K562 (cell line): Measurements from ENCODE around the gene KCTD11.

ENCODE experiments used
- ADNP ChIP-seq: fragments of 200-800 bp; sonication (Bioruptor generic); IDR thresholded peaks from 2 replicates; pipeline ENCODE4 v1.6.1; 2016; ENCODE audit warnings: missing genetic modification characterization, missing compliant biosample characterization
- ELF1 ChIP-seq: fragments of 200-800 bp; sonication (Bioruptor generic); IDR thresholded peaks from 2 replicates; pipeline ENCODE4 v1.6.1; 2016; ENCODE audit warnings: missing genetic modification characterization, missing compliant biosample characterization
- FOXO4 ChIP-seq: fragments of 450-650 bp; formaldehyde crosslinking; IDR thresholded peaks from 2 replicates; pipeline ENCODE4 v1.4.0; 2020; ENCODE audit warnings: mild to moderate bottlenecking, moderate library complexity
- ZNF354B ChIP-seq: fragments of 250-450 bp; sonication (Bioruptor Pico); IDR thresholded peaks from 2 replicates; pipeline ENCODE4 v1.4.0; 2020
- TF ChIP-seq, protein P1 (sequence below): fragments of 250-450 bp; sonication (Bioruptor Pico); IDR thresholded peaks from 2 replicates; pipeline ENCODE4 v1.5.1; 2021; ENCODE audit warnings: mild to moderate bottlenecking

DNA sequence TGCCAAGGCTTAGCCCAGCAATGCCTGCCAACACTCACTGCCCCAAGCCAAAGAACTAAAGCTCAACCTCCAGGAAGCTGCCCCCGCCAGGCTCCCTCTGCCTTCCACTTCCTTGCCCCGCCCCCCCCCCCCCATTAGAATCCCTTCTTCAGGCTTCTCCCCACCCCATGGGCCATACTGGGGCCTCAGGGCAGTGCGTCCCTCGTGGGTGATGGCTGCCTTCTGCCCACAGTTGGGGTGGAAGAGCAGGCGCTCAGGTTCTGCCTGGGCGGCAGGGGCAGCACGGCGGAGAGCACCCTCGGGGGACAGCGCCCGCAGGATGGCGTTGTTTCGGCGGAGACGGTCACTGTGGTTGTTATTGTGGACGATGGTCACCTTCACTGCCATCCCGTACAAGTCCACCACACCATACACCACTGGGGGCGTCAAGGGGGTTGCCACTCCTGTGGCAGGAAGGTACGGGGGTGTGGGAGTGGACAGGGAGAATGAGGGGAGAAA is 26.9 kb upstream of the KCTD11 start:
- TF ChIP-seq FOXO4 (CRISPR knock-in tag), result no peak
- TF ChIP-seq ELF1 (tag), result no peak
- TF ChIP-seq ZNF354B, result no peak
- TF ChIP-seq, protein P1, sequence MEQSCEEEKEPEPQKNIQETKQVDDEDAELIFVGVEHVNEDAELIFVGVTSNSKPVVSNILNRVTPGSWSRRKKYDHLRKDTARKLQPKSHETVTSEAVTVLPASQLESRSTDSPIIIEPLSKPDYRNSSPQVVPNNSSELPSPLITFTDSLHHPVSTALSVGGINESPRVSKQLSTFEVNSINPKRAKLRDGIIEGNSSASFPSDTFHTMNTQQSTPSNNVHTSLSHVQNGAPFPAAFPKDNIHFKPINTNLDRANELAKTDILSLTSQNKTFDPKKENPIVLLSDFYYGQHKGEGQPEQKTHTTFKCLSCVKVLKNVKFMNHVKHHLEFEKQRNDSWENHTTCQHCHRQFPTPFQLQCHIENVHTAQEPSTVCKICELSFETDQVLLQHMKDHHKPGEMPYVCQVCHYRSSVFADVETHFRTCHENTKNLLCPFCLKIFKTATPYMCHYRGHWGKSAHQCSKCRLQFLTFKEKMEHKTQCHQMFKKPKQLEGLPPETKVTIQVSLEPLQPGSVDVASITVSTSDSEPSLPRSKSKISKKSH (CRISPR knock-in tag), result no peak
- TF ChIP-seq ADNP (tag), result no peak
